Right lobe of liver (tissue), 4 donors: Measurements from ENCODE around the gene HGFAC.

Experiments used
- POLR2A ChIP-seq: fragments of 450-650 bp; IDR thresholded peaks from one replicate; pipeline ENCODE4 v1.6.1; 2017; ENCODE audit warnings: antibody characterized with exemption, mild to moderate bottlenecking
- TF ChIP-seq, protein P1 (sequence below), 4 donors: fragments of 200-600 bp in 3 of 4; fragments of 450-650 bp in 1 of 4; IDR thresholded peaks; one replicate each; pipeline versions ENCODE4 v1.5.1 to v1.8.0; 2016 to 2022; ENCODE audit warnings: antibody characterized with exemption in 4 of 4, mild to moderate bottlenecking in 2 of 4
- donor health status: DM: no; HTN: no; CAD: no.
- donor health status: DM: no; HTN: no; CAD: no.
- donor health status: DM: no; HTN: yes; CAD: no.

DNA sequence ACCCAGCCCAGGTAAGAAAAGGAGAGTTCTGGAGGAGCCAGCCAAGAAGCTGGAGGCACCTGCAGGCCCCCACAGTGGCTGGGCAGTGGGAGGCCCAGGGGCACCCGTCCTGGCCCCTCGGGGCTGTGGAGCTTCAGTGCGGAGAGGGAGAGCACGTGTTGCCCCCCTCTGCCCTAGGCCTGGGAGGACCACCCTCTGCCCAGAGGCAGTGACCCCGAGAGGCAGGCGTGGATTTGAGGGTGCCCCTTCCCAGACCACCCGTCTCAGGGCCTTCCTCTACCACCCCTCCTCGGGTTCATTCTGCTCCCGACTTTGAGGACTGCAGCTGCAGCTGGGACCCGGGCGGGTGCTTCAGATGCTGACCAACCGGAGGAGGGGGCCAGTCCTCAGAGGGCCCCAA lies 12.1 kb upstream of the HGFAC start:
- TF ChIP-seq POLR2A = no peak
- TF ChIP-seq, protein P1, sequence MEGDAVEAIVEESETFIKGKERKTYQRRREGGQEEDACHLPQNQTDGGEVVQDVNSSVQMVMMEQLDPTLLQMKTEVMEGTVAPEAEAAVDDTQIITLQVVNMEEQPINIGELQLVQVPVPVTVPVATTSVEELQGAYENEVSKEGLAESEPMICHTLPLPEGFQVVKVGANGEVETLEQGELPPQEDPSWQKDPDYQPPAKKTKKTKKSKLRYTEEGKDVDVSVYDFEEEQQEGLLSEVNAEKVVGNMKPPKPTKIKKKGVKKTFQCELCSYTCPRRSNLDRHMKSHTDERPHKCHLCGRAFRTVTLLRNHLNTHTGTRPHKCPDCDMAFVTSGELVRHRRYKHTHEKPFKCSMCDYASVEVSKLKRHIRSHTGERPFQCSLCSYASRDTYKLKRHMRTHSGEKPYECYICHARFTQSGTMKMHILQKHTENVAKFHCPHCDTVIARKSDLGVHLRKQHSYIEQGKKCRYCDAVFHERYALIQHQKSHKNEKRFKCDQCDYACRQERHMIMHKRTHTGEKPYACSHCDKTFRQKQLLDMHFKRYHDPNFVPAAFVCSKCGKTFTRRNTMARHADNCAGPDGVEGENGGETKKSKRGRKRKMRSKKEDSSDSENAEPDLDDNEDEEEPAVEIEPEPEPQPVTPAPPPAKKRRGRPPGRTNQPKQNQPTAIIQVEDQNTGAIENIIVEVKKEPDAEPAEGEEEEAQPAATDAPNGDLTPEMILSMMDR (IDR thresholded peaks at IDR 0.05) = no peak
